Measurements from ENCODE around the gene EDC4.
A peak's percentile ranks its signal among the peaks of the same experiment; 100 is the strongest.

The EDC4 gene

DNA sequence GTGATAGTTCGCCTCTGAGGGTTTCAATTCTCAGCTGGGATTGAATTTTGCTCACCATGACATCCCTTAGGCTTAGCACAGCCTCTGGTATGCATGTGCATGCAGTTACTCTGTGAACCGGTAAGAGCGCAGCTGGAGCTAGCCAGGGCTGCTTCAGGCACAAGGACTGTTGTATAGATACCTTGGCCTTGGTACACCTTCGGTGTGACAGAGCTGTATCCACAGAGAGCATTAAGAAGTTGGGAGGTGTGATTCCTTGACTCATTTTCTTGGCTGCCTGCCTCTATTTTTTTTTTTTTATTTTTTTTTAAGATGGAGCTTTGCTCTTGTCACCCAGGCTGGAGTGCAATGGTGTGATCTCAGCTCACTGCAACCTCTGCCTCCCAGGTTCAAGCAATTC lies 28.4 kb upstream of the EDC4 start:
- no peak overlapping the region for H3K4me3 ChIP-seq (ENCODE audit: low read depth, low read length)

DNA sequence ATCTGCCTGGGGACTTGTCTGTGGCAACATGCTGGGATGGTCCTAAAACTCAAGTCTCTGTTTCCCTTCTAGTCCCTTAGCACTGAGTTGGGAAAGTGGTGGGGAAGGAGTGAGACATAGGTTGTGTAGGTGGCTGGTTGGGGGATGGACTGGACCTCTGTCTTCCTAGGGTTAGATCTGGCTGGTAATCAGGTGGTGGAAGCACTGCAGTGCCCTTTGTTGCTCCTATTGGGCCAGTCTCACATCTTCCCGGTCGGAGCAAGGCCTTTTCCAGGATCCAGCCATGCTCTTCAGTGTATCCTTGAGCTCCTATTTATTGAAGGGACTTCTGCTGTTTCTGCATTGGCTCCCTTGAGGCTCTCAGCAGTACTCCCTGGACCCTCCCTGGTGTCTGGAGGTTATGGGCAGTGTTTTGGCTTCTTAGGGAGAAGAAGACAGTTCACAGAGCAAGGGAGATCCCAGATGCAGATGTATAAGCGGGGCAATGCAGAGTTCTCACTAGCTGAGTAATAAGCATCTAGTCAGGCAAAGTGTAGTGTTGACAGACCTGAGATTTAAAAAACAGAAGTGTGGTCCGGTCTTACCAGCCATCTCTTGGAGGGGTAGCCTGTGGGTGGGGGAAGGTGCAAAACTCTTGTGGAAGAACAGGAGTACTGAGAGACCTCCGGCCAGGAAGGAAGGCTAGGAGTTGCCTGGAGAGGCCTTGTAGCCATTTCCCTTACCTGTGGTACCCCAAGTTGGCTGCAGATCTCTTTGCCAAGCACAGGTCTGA lies 27.4 kb upstream of the EDC4 start:
- H3K4me3 ChIP-seq (ENCODE audit: low read depth, low read length), result peak overlapping the region; percentile 80
- TF ChIP-seq, protein P1, sequence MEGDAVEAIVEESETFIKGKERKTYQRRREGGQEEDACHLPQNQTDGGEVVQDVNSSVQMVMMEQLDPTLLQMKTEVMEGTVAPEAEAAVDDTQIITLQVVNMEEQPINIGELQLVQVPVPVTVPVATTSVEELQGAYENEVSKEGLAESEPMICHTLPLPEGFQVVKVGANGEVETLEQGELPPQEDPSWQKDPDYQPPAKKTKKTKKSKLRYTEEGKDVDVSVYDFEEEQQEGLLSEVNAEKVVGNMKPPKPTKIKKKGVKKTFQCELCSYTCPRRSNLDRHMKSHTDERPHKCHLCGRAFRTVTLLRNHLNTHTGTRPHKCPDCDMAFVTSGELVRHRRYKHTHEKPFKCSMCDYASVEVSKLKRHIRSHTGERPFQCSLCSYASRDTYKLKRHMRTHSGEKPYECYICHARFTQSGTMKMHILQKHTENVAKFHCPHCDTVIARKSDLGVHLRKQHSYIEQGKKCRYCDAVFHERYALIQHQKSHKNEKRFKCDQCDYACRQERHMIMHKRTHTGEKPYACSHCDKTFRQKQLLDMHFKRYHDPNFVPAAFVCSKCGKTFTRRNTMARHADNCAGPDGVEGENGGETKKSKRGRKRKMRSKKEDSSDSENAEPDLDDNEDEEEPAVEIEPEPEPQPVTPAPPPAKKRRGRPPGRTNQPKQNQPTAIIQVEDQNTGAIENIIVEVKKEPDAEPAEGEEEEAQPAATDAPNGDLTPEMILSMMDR (IDR thresholded peaks at IDR 0.05; ENCODE audit: borderline replicate concordance, insufficient read depth, low read depth, low read length), result no peak

More for the DNA sequence above, 28.4 kb upstream of the EDC4 start:
- TF ChIP-seq, protein P1 (IDR thresholded peaks at IDR 0.05; ENCODE audit: borderline replicate concordance, insufficient read depth, low read depth, low read length), result no peak

DNA sequence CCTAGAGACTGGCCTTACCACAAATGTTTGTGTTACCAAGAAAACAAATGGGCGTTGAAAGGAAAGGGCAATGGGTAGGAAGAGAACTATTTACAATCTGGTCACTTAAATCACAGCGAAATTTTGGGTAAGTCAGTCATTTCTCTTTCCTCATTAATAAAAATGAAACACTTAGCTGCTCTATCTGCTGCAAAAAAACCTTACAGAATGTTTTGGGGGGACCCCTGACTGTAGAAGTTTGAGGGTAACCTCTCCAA lies 26.9 kb upstream of the EDC4 start:
- H3K4me3 ChIP-seq (ENCODE audit: low read depth, low read length), result peak overlapping the region; percentile 80
- TF ChIP-seq, protein P1 (IDR thresholded peaks at IDR 0.05; ENCODE audit: borderline replicate concordance, insufficient read depth, low read depth, low read length), result no peak

DNA sequence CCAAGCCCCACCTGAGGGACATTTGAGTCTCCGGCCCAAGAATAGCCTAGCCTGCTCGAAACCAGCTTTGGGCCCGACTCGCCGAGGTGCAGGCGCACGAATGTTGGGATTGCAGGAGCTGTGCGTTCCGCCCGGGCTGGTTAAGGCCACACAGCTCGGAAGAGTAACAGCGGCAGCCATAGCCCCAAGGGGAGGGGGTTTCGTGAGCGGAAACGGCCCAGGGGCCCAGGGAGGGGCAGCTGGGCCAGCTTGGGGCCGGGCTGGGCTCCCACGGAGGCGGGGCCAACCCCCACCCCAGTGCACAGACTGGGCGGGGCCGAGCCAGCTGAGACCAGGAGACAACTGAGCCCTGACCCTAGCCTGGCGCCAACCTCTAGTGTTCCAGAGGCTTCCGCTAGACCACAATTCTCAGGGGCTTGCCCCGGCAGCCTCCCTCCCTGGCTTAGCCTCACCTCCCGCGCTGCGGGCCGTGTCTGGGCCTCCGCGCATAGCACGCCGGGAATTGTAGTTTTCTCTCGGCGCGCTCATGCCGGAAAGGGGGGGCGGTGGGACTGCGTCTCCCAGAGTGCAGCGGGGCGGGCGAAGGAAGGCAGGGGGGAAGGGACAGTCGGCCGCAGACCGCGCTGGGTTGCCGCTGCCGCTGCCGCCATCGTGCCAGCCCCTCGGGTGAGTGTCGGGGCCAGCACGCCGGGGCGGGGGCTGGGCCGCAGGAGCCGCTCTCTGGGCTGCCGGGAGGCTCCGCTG lies 26.4 kb upstream of the EDC4 start, which contains the start of gene NUTF2:
TSS of gene NUTF2 (plus strand) at position 614 of the 744 bp plus-strand sequence. CDS start 18,198 bp downstream, outside the sequence.
- TF ChIP-seq, protein P1 (IDR thresholded peaks at IDR 0.05; ENCODE audit: borderline replicate concordance, insufficient read depth, low read depth, low read length), result no peak

DNA sequence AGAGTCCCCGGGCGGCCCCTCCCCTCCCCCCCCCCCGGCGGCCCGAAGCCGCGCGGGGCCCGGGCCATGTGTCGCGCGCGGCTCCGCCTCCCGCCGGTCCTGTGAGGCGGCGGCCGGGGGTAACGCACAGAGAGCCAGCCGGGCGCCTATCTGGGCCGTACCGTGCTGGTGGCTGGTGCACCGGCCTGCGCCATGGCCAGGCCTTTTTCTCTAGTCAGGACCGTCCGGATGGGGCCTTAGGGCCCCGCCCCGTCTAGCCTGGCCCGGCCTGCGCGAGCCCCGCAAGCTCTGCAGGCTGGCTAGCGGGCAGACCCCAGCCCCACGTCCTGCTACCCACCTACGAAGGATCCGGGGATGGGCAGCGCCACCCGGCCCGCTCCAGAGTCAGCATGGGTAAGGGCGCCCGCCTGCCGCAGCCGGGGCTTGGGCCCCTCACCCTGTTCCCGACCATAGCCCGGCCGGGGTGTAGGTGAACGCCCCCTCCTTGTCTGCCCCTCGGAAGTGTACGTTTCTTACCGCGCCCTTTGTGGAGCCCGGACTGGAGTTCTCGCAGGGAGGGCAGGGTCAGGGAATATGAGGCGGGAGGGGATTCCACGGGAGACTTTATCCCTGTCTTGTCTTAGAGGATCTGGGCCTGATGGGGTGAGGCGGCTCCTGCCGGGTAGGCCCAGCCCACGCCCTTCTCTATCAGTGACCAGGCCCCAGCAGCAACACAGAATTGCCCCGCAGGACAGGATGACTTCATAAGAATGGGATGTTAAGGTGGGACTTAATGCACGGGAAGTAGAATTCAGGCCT lies 25.6 kb upstream of the EDC4 start, which contains the start of gene CENPT:
TSS of gene CENPT (minus strand) at position 630 of the 798 bp plus-strand sequence. CDS start 13,834 bp downstream, outside the sequence.
- peak within 1 kb of the TSS; percentile 80 for H3K4me3 ChIP-seq (ENCODE audit: low read depth, low read length)
- TF ChIP-seq, protein P1 (IDR thresholded peaks at IDR 0.05; ENCODE audit: borderline replicate concordance, insufficient read depth, low read depth, low read length), result no peak

More for the DNA sequence above, 26.4 kb upstream of the EDC4 start, which contains the start of gene NUTF2:
- peak within 1 kb of the TSS; percentile 80 for H3K4me3 ChIP-seq (ENCODE audit: low read depth, low read length)

- H3K4me3 ChIP-seq (ENCODE audit: low read depth, low read length), result peak overlapping the region; percentile 80
- TF ChIP-seq, protein P1 (IDR thresholded peaks at IDR 0.05; ENCODE audit: borderline replicate concordance, insufficient read depth, low read depth, low read length), result no peak
These were observed 24.7 kb upstream of the EDC4 start for GRCh38 chr16:67848118-67848517.

All from GM12875 (cell line).